GM12873 (cell line): Measurements from ENCODE around the gene TMOD1.

Experiments
- CTCF ChIP-seq: IDR thresholded peaks from 2 replicates; pipeline ENCODE4 v1.5.1; 2012; ENCODE audit warnings: low read depth, mild to moderate bottlenecking, moderate library complexity, low read length, control low read depth; ENCODE audit not compliant: insufficient read depth; ENCODE audit errors: missing control alignments

Gene TMOD1

GRCh38 chr9:97534961-97535594, 33.6 kb downstream of the TMOD1 start:
- TF ChIP-seq CTCF = no peak

GRCh38 chr9:97535771-97536170, 34.3 kb downstream of the TMOD1 start:
- no peak for TF ChIP-seq CTCF

- TF ChIP-seq CTCF = no peak
These were observed 35.0 kb downstream of the TMOD1 start for GRCh38 chr9:97536480-97536879.

GRCh38 chr9:97543561-97543960, 42.1 kb downstream of the TMOD1 start:
- no peak for TF ChIP-seq CTCF

GRCh38 chr9:97545486-97545885, 44.0 kb downstream of the TMOD1 start:
- TF ChIP-seq CTCF = no peak

GRCh38 chr9:97547098-97547829, 45.8 kb downstream of the TMOD1 start:
- TF ChIP-seq CTCF = no peak

- no peak for TF ChIP-seq CTCF
These were observed 46.9 kb downstream of the TMOD1 start for GRCh38 chr9:97548379-97548778.
